Psoas muscle (tissue), 8 donors: ENCODE results near the gene FRMPD4. TPM values are rescaled to one million over a fixed set of nuclear protein-coding genes. Genes with fewer than 3 reads are reported as not detected.

Experiments
- ATAC-seq, 4 donors: fragments of 200-7000 bp; cut with Tn5 transposase; one replicate each; pipeline ENCODE4 v1.9.1; 2020; ENCODE audit warnings: moderate library complexity in 3 of 4, mild to moderate bottlenecking in 2 of 4
- DNase-seq, 2 donors: peaks; one replicate each; pipeline ENCODE4 v3.0.0-alpha.2; 2020
- H3K27ac ChIP-seq: fragments of 200-600 bp; one replicate; pipeline ENCODE4 v1.8.0; 2022
- H3K27me3 ChIP-seq, 3 donors: fragments of 200-600 bp in 1 of 3; one replicate each; pipeline versions ENCODE4 v1.6.1 to v1.8.0; 2013 to 2022; ENCODE audit warnings: low read length in 2 of 3, mild to moderate bottlenecking in 2 of 3, moderate library complexity in 1 of 3; ENCODE audit not compliant: insufficient read depth in 3 of 3
- H3K36me3 ChIP-seq, 2 donors: fragments of 200-600 bp in 1 of 2; one replicate each; pipeline versions ENCODE4 v1.6.1 to v1.8.0; 2013 to 2022; ENCODE audit warnings: low read depth in 1 of 2, mild to moderate bottlenecking in 1 of 2, moderate library complexity in 1 of 2; ENCODE audit not compliant: insufficient read depth in 1 of 2
- H3K4me1 ChIP-seq: fragments of 200-600 bp; one replicate; pipeline ENCODE4 v1.8.0; 2022
- H3K4me3 ChIP-seq: fragments of 200-600 bp; one replicate; pipeline ENCODE4 v1.8.0; 2022; ENCODE audit warnings: mild to moderate bottlenecking
- H3K9me3 ChIP-seq: fragments of 200-600 bp; one replicate; pipeline ENCODE4 v1.8.0; 2022
- CTCF ChIP-seq: fragments of 200-600 bp; IDR thresholded peaks from one replicate; pipeline ENCODE4 v1.8.0; 2022; ENCODE audit warnings: antibody characterized with exemption
- WGBS, 3 donors: extraction: QIAGEN DNeasy Blood & Tissue Kit; methylation state at CpG; one replicate each; pipeline versions ENCODE4 v1.1.6 to v1.1.7; 2013; 5-methylcytosine and 5-hydroxymethylcytosine counted together
- intact Hi-C, 2 donors: fragments of 100-400 bp; cut with DNase I; formaldehyde crosslinking; loops; one replicate each; pipeline versions ENCODE4 v1.11.0 to v1.14.2; 2022
- polyA plus RNA-seq, 3 donors: library from polyadenylated mRNA; stranded (reverse); fragments of 200-250 nt; gene quantifications; one replicate each; pipeline ENCODE4 v1.2.3, GENCODE V29; 2013
- total RNA-seq, 4 donors: library from RNA; stranded (reverse); fragmentation: NEBNext Ultra II Directional in 2 of 4; extraction: Animal tissue kit (Norgen Biotek cat#: 25700) in 2 of 4; gene quantifications; one replicate each; pipeline versions ENCODE4 v1.2.1 to v1.2.4, GENCODE V29; 2021 to 2023
- donor health status: healthy with polysubstance abuse.
- donor health status: DM: no; HTN: no; CAD: no; lungs with moderate emphysema.
- donor health status: Bipolar disorder and iron deficiency.
- donor health status: healthy.
- donor health status: DM: yes; HTN: yes; CAD: no.
- donor health status: DM: no; HTN: no; CAD: no.
- donor health status: DM: no; HTN: no; CAD: no.
- donor health status: DM: yes; HTN: yes; CAD: no.

FRMPD4 gene
- total and polyA plus RNA-seq, 7 donors, result 0.01 to 0.79 (median 0.06) TPM; not detected in 1

- 45 to 67% (median 61%) methylated on average over 1 of the region's 1 CpG for WGBS, 3 donors
- ATAC-seq, result no peak
- intact Hi-C loops, result no loop called here
- no peaks in the 10 kb centered on the region for H3K27me3 ChIP-seq
- no peak overlapping the region for H3K4me3 ChIP-seq
- no peaks in the 10 kb centered on the region for H3K9me3 ChIP-seq
- H3K27ac ChIP-seq, result no peak overlapping the region
- no peak for TF ChIP-seq CTCF
- H3K4me1 ChIP-seq, result no peaks in the 10 kb centered on the region
- H3K36me3 ChIP-seq, result no peaks in the 10 kb centered on the region
- no peak for DNase-seq
These were observed 86.8 kb downstream of the FRMPD4 start for GRCh38 chrX:12225107-12225506.

DNA sequence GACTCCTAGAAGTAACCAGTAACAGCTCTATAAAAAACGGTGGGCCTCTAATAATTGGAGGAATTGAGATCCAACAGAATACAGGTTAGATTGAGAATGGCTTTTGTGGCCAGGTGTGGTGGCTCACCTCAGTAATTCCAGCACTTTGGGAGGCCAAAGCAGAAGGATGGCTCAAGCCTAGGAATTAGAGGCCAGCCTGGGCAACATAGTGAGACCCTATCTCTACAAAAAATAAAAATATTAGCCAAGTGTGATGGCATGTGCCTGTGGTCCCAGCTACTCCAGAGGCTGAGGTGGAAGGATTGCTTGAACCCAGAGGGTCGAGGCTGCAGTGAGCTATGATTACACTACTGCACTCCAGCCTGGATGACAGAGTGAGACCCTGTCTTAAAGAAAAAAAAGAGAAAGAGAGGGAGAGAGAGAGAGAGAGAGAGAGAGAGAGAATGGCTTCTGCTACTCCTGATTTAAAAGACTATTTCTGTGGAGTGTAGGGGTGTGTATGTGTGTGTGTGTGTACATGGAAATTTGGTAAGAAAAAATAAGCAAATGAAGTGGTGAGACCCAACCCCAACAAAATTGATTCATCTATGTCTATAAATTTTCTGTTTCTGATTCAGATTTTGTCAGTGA lies 89.3 kb downstream of the FRMPD4 start:
- no peak for TF ChIP-seq CTCF
- ATAC-seq (no peak), DNase-seq (no peak)
- Histone ChIP-seq H3K4me3 (no peak overlapping the region), H3K4me1 (no peaks in the 10 kb centered on the region), H3K27me3 (no peaks in the 10 kb centered on the region), H3K36me3 (no peaks in the 10 kb centered on the region), H3K9me3 (no peaks in the 10 kb centered on the region), H3K27ac (no peak overlapping the region)
- intact Hi-C loops, result no loop called here
- WGBS, 3 donors, result 60% methylated on average over 2 of the region's 2 CpGs

GRCh38 chrX:12228862-12229261 lies 90.6 kb downstream of the FRMPD4 start:
- no peak overlapping the region for H3K27ac ChIP-seq
- DNase-seq, result no peak
- H3K4me1 ChIP-seq, result no peaks in the 10 kb centered on the region
- H3K36me3 ChIP-seq, result no peaks in the 10 kb centered on the region
- intact Hi-C loops, result no loop called here
- 43 to 55% (median 47%) methylated on average over 4 of the region's 4 CpGs for WGBS, 3 donors
- no peak for TF ChIP-seq CTCF
- no peaks in the 10 kb centered on the region for H3K9me3 ChIP-seq
- H3K4me3 ChIP-seq, result no peak overlapping the region
- H3K27me3 ChIP-seq, result no peaks in the 10 kb centered on the region
- no peak for ATAC-seq

DNA sequence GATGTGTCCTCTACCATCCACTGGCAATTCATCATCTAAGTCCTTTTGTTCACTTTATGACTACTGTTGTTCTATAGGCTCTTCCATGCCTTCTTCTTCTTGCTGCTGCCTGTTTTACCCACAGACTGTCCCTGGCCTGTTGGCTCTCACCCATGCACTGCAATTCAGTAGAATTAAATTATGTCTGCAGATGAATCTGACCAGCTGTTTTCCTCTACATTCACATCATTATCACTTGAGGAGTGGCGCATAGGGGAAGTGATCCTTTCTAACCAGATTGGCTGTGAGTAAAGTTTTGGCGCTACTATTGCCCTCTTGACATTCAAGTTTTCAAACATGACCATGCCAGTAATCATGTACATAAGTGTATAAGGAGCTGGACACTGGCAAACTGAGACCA lies 91.7 kb downstream of the FRMPD4 start:
- intact Hi-C loops, result no loop called here
- Histone ChIP-seq H3K4me3 (no peak overlapping the region), H3K36me3 (no peaks in the 10 kb centered on the region), H3K27me3 (no peaks in the 10 kb centered on the region), H3K4me1 (no peaks in the 10 kb centered on the region), H3K9me3 (no peaks in the 10 kb centered on the region), H3K27ac (no peak overlapping the region)
- no peak for DNase-seq
- WGBS, 3 donors, result 83 to 94% (median 91%) methylated on average over 2 of the region's 2 CpGs
- no peak for ATAC-seq
- no peak for TF ChIP-seq CTCF
